WTC11 (cell line): ENCODE data around the gene TRPM2.

Experiments used
- ATF1 ChIP-seq: sonication (generic); formaldehyde crosslinking; IDR thresholded peaks from 2 replicates; pipeline ENCODE4 v1.8.1; 2023; ENCODE audit warnings: mild to moderate bottlenecking, moderate library complexity, missing genetic modification reagents
- ELF4 ChIP-seq: sonication (generic); formaldehyde crosslinking; IDR thresholded peaks from 2 replicates; pipeline ENCODE4 v1.8.1; 2022; ENCODE audit warnings: low read depth, mild to moderate bottlenecking, moderate library complexity, missing genetic modification reagents
- FOXJ3 ChIP-seq: sonication (generic); formaldehyde crosslinking; IDR thresholded peaks from 2 replicates; pipeline ENCODE4 v1.9.0; 2021; ENCODE audit warnings: missing genetic modification reagents, mild to moderate bottlenecking, borderline replicate concordance
- IRF2 ChIP-seq: sonication (generic); formaldehyde crosslinking; IDR thresholded peaks from 2 replicates; pipeline ENCODE4 v1.8.0; 2022; ENCODE audit warnings: low read depth, missing genetic modification reagents, borderline replicate concordance
- NR1H2 ChIP-seq: sonication (generic); formaldehyde crosslinking; IDR thresholded peaks from 2 replicates; pipeline ENCODE4 v1.9.0; 2021; ENCODE audit warnings: mild to moderate bottlenecking, moderate library complexity, missing genetic modification reagents
- NR2C2 ChIP-seq: sonication (generic); formaldehyde crosslinking; IDR thresholded peaks from 2 replicates; pipeline ENCODE4 v1.8.0; 2022; ENCODE audit warnings: mild to moderate bottlenecking, missing genetic modification reagents
- ZNF512 ChIP-seq: sonication (generic); formaldehyde crosslinking; IDR thresholded peaks from 2 replicates; pipeline ENCODE4 v1.8.1; 2022; ENCODE audit warnings: missing genetic modification reagents, borderline replicate concordance
- TF ChIP-seq, protein P1 (sequence below): fragments of 200-600 bp; IDR thresholded peaks from 2 replicates; pipeline ENCODE4 v1.8.0; 2022; ENCODE audit warnings: antibody characterized with exemption
- TF ChIP-seq, protein P2 (sequence below): sonication (generic); formaldehyde crosslinking; IDR thresholded peaks from 2 replicates; pipeline ENCODE4 v1.8.1; 2023; ENCODE audit warnings: mild to moderate bottlenecking, missing genetic modification reagents, moderate library complexity
- TF ChIP-seq, protein P3 (sequence below): sonication (generic); formaldehyde crosslinking; IDR thresholded peaks from 2 replicates; pipeline ENCODE4 v1.8.1; 2023; ENCODE audit warnings: mild to moderate bottlenecking, missing genetic modification reagents, moderate library complexity

GRCh38 chr21:44316277-44316900 is 37.0 kb upstream of the TRPM2 start:
- TF ChIP-seq, protein P1, sequence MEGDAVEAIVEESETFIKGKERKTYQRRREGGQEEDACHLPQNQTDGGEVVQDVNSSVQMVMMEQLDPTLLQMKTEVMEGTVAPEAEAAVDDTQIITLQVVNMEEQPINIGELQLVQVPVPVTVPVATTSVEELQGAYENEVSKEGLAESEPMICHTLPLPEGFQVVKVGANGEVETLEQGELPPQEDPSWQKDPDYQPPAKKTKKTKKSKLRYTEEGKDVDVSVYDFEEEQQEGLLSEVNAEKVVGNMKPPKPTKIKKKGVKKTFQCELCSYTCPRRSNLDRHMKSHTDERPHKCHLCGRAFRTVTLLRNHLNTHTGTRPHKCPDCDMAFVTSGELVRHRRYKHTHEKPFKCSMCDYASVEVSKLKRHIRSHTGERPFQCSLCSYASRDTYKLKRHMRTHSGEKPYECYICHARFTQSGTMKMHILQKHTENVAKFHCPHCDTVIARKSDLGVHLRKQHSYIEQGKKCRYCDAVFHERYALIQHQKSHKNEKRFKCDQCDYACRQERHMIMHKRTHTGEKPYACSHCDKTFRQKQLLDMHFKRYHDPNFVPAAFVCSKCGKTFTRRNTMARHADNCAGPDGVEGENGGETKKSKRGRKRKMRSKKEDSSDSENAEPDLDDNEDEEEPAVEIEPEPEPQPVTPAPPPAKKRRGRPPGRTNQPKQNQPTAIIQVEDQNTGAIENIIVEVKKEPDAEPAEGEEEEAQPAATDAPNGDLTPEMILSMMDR = no peak
- TF ChIP-seq ATF1 = no peak
- no peak for TF ChIP-seq ELF4 (CRISPR knock-in tag)
- no peak for TF ChIP-seq FOXJ3
- TF ChIP-seq NR1H2 (CRISPR knock-in tag) = no peak
- TF ChIP-seq NR2C2 (CRISPR knock-in tag) = no peak
- TF ChIP-seq, protein P2, sequence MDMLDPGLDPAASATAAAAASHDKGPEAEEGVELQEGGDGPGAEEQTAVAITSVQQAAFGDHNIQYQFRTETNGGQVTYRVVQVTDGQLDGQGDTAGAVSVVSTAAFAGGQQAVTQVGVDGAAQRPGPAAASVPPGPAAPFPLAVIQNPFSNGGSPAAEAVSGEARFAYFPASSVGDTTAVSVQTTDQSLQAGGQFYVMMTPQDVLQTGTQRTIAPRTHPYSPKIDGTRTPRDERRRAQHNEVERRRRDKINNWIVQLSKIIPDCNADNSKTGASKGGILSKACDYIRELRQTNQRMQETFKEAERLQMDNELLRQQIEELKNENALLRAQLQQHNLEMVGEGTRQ (CRISPR knock-in tag) = no peak
- no peak for TF ChIP-seq ZNF512 (CRISPR knock-in tag)
- TF ChIP-seq, protein P3, sequence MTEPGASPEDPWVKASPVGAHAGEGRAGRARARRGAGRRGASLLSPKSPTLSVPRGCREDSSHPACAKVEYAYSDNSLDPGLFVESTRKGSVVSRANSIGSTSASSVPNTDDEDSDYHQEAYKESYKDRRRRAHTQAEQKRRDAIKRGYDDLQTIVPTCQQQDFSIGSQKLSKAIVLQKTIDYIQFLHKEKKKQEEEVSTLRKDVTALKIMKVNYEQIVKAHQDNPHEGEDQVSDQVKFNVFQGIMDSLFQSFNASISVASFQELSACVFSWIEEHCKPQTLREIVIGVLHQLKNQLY (CRISPR knock-in tag) = no peak
- no peak for TF ChIP-seq IRF2 (CRISPR knock-in tag)
